ENCODE data around the gene CLIP1. TPM values are rescaled to one million over a fixed set of nuclear protein-coding genes. Genes with fewer than 3 reads are reported as not detected.

Gene CLIP1
- total RNA-seq, 3 donors from 2014 or later (not counting 1 experiment from before 2014, with no cell fraction given), result 67.1 to 88.5 (median 69.1) TPM

GRCh38 chr12:122306407-122306806 lies 116.1 kb downstream of the CLIP1 start:
- no peaks in the 10 kb centered on the region for H3K27me3 Mint-ChIP-seq (ENCODE audit: low read depth in 2 of 2)
- Histone ChIP-seq H3K27me3 (ENCODE audit: control insufficient read depth, insufficient read depth, low read length) (no peaks in the 10 kb centered on the region), H3K4me3 (ENCODE audit: low read length) (no peak overlapping the region), H3K36me3 (ENCODE audit: control insufficient read depth, insufficient read depth, low read length) (peaks cover 48% of the 10 kb centered on the region), H3K4me1 (ENCODE audit: control insufficient read depth, insufficient read depth, low read length) (no peaks in the 10 kb centered on the region), H3K9me3 (ENCODE audit: control insufficient read depth, insufficient read depth, low read length) (no peaks in the 10 kb centered on the region), H3K27ac (ENCODE audit: low read length) (no peak overlapping the region)
- H3K4me1 Mint-ChIP-seq, result no peaks in the 10 kb centered on the region
- no peaks in the 10 kb centered on the region for H3K36me3 Mint-ChIP-seq
- TF ChIP-seq CTCF (IDR thresholded peaks at IDR 0.05), result no peak
- ATAC-seq (no peak), DNase-seq (peak in 1 of 2 donors; percentile 11)
- no peaks in the 10 kb centered on the region for H3K9me3 Mint-ChIP-seq
- intact Hi-C loops (cut with micrococcal nuclease), result no loop called here
- WGBS (ENCODE audit: insufficient coverage), result 94% methylated on average over 4 of the region's 4 CpGs
- no peak overlapping the region for H3K27ac Mint-ChIP-seq
- H3K4me3 Mint-ChIP-seq, result no peak overlapping the region

GRCh38 chr12:122304924-122305323 lies 117.5 kb downstream of the CLIP1 start:
- TF ChIP-seq CTCF (IDR thresholded peaks at IDR 0.05), result no peak
- Mint-ChIP-seq H3K27me3 (ENCODE audit: low read depth in 2 of 2) (no peaks in the 10 kb centered on the region), H3K36me3 (no peaks in the 10 kb centered on the region), H3K27ac (no peak overlapping the region), H3K4me1 (no peaks in the 10 kb centered on the region), H3K9me3 (no peaks in the 10 kb centered on the region), H3K4me3 (no peak overlapping the region)
- intact Hi-C loops (cut with micrococcal nuclease), result no loop called here
- no peak overlapping the region for H3K4me3 ChIP-seq (ENCODE audit: low read length)
- DNase-seq (no peak), ATAC-seq (no peak)
- no peaks in the 10 kb centered on the region for H3K4me1 ChIP-seq (ENCODE audit: control insufficient read depth, insufficient read depth, low read length)
- no peak overlapping the region for H3K27ac ChIP-seq (ENCODE audit: low read length)
- H3K27me3 ChIP-seq (ENCODE audit: control insufficient read depth, insufficient read depth, low read length), result no peaks in the 10 kb centered on the region
- H3K36me3 ChIP-seq (ENCODE audit: control insufficient read depth, insufficient read depth, low read length), result peaks cover 50% of the 10 kb centered on the region
- WGBS (ENCODE audit: insufficient coverage), result 100% methylated on average over 1 of the region's 1 CpG
- no peaks in the 10 kb centered on the region for H3K9me3 ChIP-seq (ENCODE audit: control insufficient read depth, insufficient read depth, low read length)

- peak overlapping the region in 1 of 2 donors; percentile 10 for H3K27ac Mint-ChIP-seq
- no peaks in the 10 kb centered on the region for H3K27me3 ChIP-seq (ENCODE audit: control insufficient read depth, insufficient read depth, low read length)
- no peak overlapping the region for H3K4me3 ChIP-seq (ENCODE audit: low read length)
- no peak overlapping the region for H3K4me3 Mint-ChIP-seq
- no peaks in the 10 kb centered on the region for H3K36me3 Mint-ChIP-seq
- ATAC-seq (no peak), DNase-seq (no peak)
- H3K36me3 ChIP-seq (ENCODE audit: control insufficient read depth, insufficient read depth, low read length), result peaks cover 37% of the 10 kb centered on the region
- intact Hi-C loops (cut with micrococcal nuclease), result no loop called here
- no peak overlapping the region for H3K27ac ChIP-seq (ENCODE audit: low read length)
- H3K9me3 Mint-ChIP-seq, result no peaks in the 10 kb centered on the region
- WGBS (ENCODE audit: insufficient coverage), result 95% methylated on average over 3 of the region's 4 CpGs
- no peaks in the 10 kb centered on the region for H3K27me3 Mint-ChIP-seq (ENCODE audit: low read depth in 2 of 2)
- no peaks in the 10 kb centered on the region for H3K4me1 Mint-ChIP-seq
- no peaks in the 10 kb centered on the region for H3K9me3 ChIP-seq (ENCODE audit: control insufficient read depth, insufficient read depth, low read length)
- TF ChIP-seq CTCF (IDR thresholded peaks at IDR 0.05), result no peak
- H3K4me1 ChIP-seq (ENCODE audit: control insufficient read depth, insufficient read depth, low read length), result no peaks in the 10 kb centered on the region
These were observed 119.4 kb downstream of the CLIP1 start for GRCh38 chr12:122303068-122303467.

- no peaks in the 10 kb centered on the region for H3K9me3 ChIP-seq (ENCODE audit: control insufficient read depth, insufficient read depth, low read length)
- no peak overlapping the region for H3K4me3 Mint-ChIP-seq
- H3K36me3 Mint-ChIP-seq, result peaks cover 10% of the 10 kb centered on the region
- H3K9me3 Mint-ChIP-seq, result no peaks in the 10 kb centered on the region
- H3K27me3 ChIP-seq (ENCODE audit: control insufficient read depth, insufficient read depth, low read length), result no peaks in the 10 kb centered on the region
- WGBS (ENCODE audit: insufficient coverage), result 98% methylated on average over 13 of the region's 14 CpGs
- H3K27ac Mint-ChIP-seq, result no peak overlapping the region
- H3K4me1 ChIP-seq (ENCODE audit: control insufficient read depth, insufficient read depth, low read length), result no peaks in the 10 kb centered on the region
- no peak overlapping the region for H3K4me3 ChIP-seq (ENCODE audit: low read length)
- no peak for TF ChIP-seq CTCF (IDR thresholded peaks at IDR 0.05)
- no peaks in the 10 kb centered on the region for H3K4me1 Mint-ChIP-seq
- H3K36me3 ChIP-seq (ENCODE audit: control insufficient read depth, insufficient read depth, low read length), result peaks cover 16% of the 10 kb centered on the region
- no peak for ATAC-seq
- H3K27ac ChIP-seq (ENCODE audit: low read length), result no peak overlapping the region
- no peak for DNase-seq
- intact Hi-C loops (cut with micrococcal nuclease), result no loop called here
- no peaks in the 10 kb centered on the region for H3K27me3 Mint-ChIP-seq (ENCODE audit: low read depth in 2 of 2)
These were observed 124.3 kb downstream of the CLIP1 start for GRCh38 chr12:122298071-122298748.
